OCI-LY7 (cell line): ENCODE data around the gene UCP1. TPM values are rescaled to one million over a fixed set of nuclear protein-coding genes. Genes with fewer than 3 reads are reported as not detected.
"Not testable (repeated sequence)": the region's sequence is repeated elsewhere in the genome, so short reads cannot be mapped to it uniquely, and the experiment has no call there.

Experiments used
- BruUV-seq: library from RNA; stranded (reverse); fragments of 400-500 nt; replicated peaks from 2 replicates; lab custom pipeline; 2021; lab: Mats Ljungman, UMichigan
- CTCF ChIA-PET: fragments of 300-600 bp; sonication (Branson Sonifier 250); formaldehyde crosslinking; loops from one replicate; lab custom pipeline; 2022; ENCODE audit warnings: antibody characterized with exemption; ENCODE audit not compliant: unreplicated experiment; lab: Charles Lee
- POLR2A ChIA-PET: fragments of 300-600 bp; sonication (Branson Sonifier 250); formaldehyde crosslinking; loops from one replicate; lab custom pipeline; 2022; ENCODE audit warnings: antibody characterized with exemption; lab: Charles Lee
- DNase-seq: peaks from one replicate; pipeline ENCODE4 v3.0.0-alpha.2; 2015; ENCODE audit warnings: low spot score
- H2AFZ ChIP-seq: fragments of 200-600 bp; sonication (generic), shearing (Covaris generic); 2 replicates; pipeline ENCODE4 v1.6.1; 2014; ENCODE audit warnings: mild to moderate bottlenecking, antibody characterized with exemption, low read length, moderate library complexity
- H3K27ac ChIP-seq: fragments of 200-600 bp; sonication (generic); 2 replicates; pipeline ENCODE4 v1.5.1; 2014; ENCODE audit warnings: mixed run types, low read depth, mild to moderate bottlenecking, moderate library complexity, low read length, inconsistent platforms; ENCODE audit not compliant: poor library complexity, severe bottlenecking
- H3K36me3 ChIP-seq: fragments of 200-600 bp; sonication (generic); 2 replicates; pipeline ENCODE4 v1.6.1; 2014; ENCODE audit warnings: mild to moderate bottlenecking, antibody characterized with exemption, low read length, moderate library complexity, mixed read lengths; ENCODE audit not compliant: insufficient read depth
- H3K4me1 ChIP-seq: fragments of 200-600 bp; sonication (generic); 2 replicates; pipeline ENCODE4 v1.5.1; 2014; ENCODE audit warnings: mild to moderate bottlenecking, low read length; ENCODE audit not compliant: insufficient read depth, poor library complexity, severe bottlenecking
- H3K4me2 ChIP-seq: fragments of 200-600 bp; sonication (generic); 2 replicates; pipeline ENCODE4 v1.6.1; 2014; ENCODE audit warnings: mild to moderate bottlenecking, low read length
- H3K4me3 ChIP-seq: fragments of 200-600 bp; sonication (generic); 2 replicates; pipeline ENCODE4 v1.5.1; 2014; ENCODE audit warnings: mild to moderate bottlenecking, low read depth, low read length; ENCODE audit not compliant: poor library complexity, severe bottlenecking
- H3K79me2 ChIP-seq: fragments of 200-600 bp; sonication (generic); 2 replicates; pipeline ENCODE4 v1.6.1; 2016; ENCODE audit warnings: low read depth, mild to moderate bottlenecking, low read length, moderate library complexity, mixed read lengths; ENCODE audit not compliant: insufficient read depth
- H3K9me2 ChIP-seq: fragments of 200-600 bp; sonication (generic); 2 replicates; pipeline ENCODE4 v1.6.1; 2016; ENCODE audit warnings: mild to moderate bottlenecking, low read length, mixed read lengths; ENCODE audit not compliant: insufficient read depth
- H3K9me3 ChIP-seq: fragments of 200-600 bp; sonication (generic); 2 replicates; pipeline ENCODE4 v1.6.1; 2014; ENCODE audit warnings: mild to moderate bottlenecking, mixed run types, low read length, mixed read lengths
- H4K20me1 ChIP-seq: fragments of 200-600 bp; sonication (generic); 2 replicates; pipeline ENCODE4 v1.6.1; 2014; ENCODE audit warnings: mild to moderate bottlenecking, antibody characterized with exemption, low read length, moderate library complexity, mixed read lengths; ENCODE audit not compliant: insufficient read depth
- EZH2phosphoT487 ChIP-seq: fragments of 200-600 bp; sonication (generic); IDR thresholded peaks from 2 replicates; pipeline ENCODE4 v1.6.1; 2018; ENCODE audit warnings: low read depth, borderline replicate concordance, mild to moderate bottlenecking, mixed run types, antibody characterized with exemption, low read length, moderate library complexity, mixed read lengths
- intact Hi-C: fragments of 100-400 bp; cut with micrococcal nuclease; formaldehyde crosslinking; loops from one replicate; pipeline ENCODE4 v1.10.0; 2022; ENCODE audit not compliant: unreplicated experiment
- small RNA-seq: library from RNA; depleted of rRNA; stranded (forward); fragments of <200 nt; gene quantifications from one replicate; pipeline ENCODE3, GENCODE V24; 2014
- total RNA-seq, 2 experiments: library from RNA; depleted of rRNA in 1 of 2; stranded (reverse); fragments of >200 nt in 1 of 2; shearing (Covaris generic) in 1 of 2; gene quantifications; 2 replicates each; pipeline ENCODE4 v1.2.3, GENCODE V29; 2014 to 2022
- TF ChIP-seq, protein P1 (sequence below): fragments of 200-600 bp; sonication (generic); conservative IDR thresholded peaks from 2 replicates; pipeline ENCODE4 v1.5.1; 2014; ENCODE audit warnings: mild to moderate bottlenecking, antibody characterized with exemption, low read length, moderate library complexity, mixed read lengths

Gene UCP1
- total RNA-seq, 2 experiments from 2014 or later = not detected

DNA sequence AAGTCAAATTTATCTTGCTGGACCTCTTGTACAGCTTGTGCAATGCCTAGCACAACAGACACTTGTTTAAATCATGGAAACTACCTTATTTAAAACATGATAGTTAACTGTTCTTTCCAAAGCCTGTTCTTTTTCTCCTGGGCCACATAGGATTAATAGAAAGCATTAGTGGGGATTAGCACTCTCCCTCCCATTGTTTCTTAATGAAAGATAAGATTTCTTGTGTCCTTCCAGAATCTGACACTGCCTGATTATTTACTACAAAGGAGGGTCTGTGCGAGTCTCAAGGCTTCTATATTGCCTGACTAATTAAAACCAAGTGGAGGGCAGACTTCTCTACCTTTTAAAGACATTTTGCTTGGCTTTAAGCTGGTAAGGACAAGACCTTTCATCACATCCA lies 53.3 kb downstream of the UCP1 start:
- H3K79me2 ChIP-seq = no peaks in the 10 kb centered on the region
- H3K4me1 ChIP-seq = no peaks in the 10 kb centered on the region
- H2AFZ ChIP-seq = no peak overlapping the region
- TF ChIP-seq, protein P1, sequence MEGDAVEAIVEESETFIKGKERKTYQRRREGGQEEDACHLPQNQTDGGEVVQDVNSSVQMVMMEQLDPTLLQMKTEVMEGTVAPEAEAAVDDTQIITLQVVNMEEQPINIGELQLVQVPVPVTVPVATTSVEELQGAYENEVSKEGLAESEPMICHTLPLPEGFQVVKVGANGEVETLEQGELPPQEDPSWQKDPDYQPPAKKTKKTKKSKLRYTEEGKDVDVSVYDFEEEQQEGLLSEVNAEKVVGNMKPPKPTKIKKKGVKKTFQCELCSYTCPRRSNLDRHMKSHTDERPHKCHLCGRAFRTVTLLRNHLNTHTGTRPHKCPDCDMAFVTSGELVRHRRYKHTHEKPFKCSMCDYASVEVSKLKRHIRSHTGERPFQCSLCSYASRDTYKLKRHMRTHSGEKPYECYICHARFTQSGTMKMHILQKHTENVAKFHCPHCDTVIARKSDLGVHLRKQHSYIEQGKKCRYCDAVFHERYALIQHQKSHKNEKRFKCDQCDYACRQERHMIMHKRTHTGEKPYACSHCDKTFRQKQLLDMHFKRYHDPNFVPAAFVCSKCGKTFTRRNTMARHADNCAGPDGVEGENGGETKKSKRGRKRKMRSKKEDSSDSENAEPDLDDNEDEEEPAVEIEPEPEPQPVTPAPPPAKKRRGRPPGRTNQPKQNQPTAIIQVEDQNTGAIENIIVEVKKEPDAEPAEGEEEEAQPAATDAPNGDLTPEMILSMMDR = no peak
- TF ChIP-seq EZH2phosphoT487 = no peak
- CTCF ChIA-PET = no interaction called here
- BruUV-seq = no TSS peak
- H3K27ac ChIP-seq = no peak overlapping the region
- DNase-seq = no peak
- no peaks in the 10 kb centered on the region for H3K9me2 ChIP-seq
- no peak overlapping the region for H3K4me2 ChIP-seq
- H3K9me3 ChIP-seq = no peaks in the 10 kb centered on the region
- POLR2A ChIA-PET = no interaction called here
- no peaks in the 10 kb centered on the region for H4K20me1 ChIP-seq
- intact Hi-C loops = no loop called here
- H3K36me3 ChIP-seq = no peaks in the 10 kb centered on the region
- no peak overlapping the region for H3K4me3 ChIP-seq

DNA sequence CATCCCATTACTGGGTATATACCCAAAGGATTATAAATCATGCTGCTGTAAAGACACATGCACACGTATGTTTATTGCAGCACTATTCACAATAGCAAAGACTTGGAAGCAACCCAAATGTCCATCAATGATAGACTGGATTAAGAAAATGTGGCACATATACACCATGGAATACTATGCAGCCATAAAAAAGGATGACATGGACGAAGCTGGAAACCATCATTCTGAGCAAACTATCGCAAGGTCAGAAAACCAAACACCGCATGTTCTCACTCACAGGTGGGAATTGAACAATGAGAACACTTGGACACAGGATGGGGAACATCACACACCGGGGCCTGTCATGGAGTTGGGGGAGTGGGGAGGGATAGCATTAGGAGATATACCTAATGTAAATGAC lies 55.0 kb downstream of the UCP1 start:
- intact Hi-C loops, H2AFZ ChIP-seq, H3K4me1 ChIP-seq, BruUV-seq, H3K9me2 ChIP-seq, POLR2A ChIA-PET, H3K79me2 ChIP-seq, H4K20me1 ChIP-seq, H3K36me3 ChIP-seq, CTCF ChIA-PET, H3K4me3 ChIP-seq, DNase-seq, H3K4me2 ChIP-seq, H3K9me3 ChIP-seq, H3K27ac ChIP-seq: not testable (repeated sequence)

Small RNA genes within 50 kb of the gene (small RNA-seq; reads per million reads assigned to genes)
- not detected for gene AC108019.1
- gene RN7SL152P = not detected

Other genes starting within 250 kb of the UCP1 start
- 4.9 and 8.0 TPM in 2 replicates for gene SCOC, start 195.3 kb downstream of the UCP1 start, total RNA-seq (2014; rRNA removed; shearing (Covaris generic))
- gene SCOC, start 195.3 kb downstream of the UCP1 start, total RNA-seq (2022) = 16.2 and 18.3 TPM in 2 replicates
- gene CLGN, start 141.3 kb downstream of the UCP1 start, total RNA-seq (2014; rRNA removed; shearing (Covaris generic)) = 1.1 and 1.3 TPM in 2 replicates
- 2.5 and 4.2 TPM in 2 replicates for gene CLGN, start 141.3 kb downstream of the UCP1 start, total RNA-seq (2022)
- gene MGAT4D, start 70.7 kb downstream of the UCP1 start, total RNA-seq (2014; rRNA removed; shearing (Covaris generic)) = not detected in 2 replicates
- not detected in 2 replicates for gene MGAT4D, start 70.7 kb downstream of the UCP1 start, total RNA-seq (2022)
- gene ELMOD2, start 44.8 kb downstream of the UCP1 start, total RNA-seq (2014; rRNA removed; shearing (Covaris generic)) = 16.2 and 20.0 TPM in 2 replicates
- 28.7 and 28.9 TPM in 2 replicates for gene ELMOD2, start 44.8 kb downstream of the UCP1 start, total RNA-seq (2022)
- gene TBC1D9, start 187.4 kb upstream of the UCP1 start, total RNA-seq (2014; rRNA removed; shearing (Covaris generic)) = 1.0 and 1.6 TPM in 2 replicates
- 10.4 and 13.0 TPM in 2 replicates for gene TBC1D9, start 187.4 kb upstream of the UCP1 start, total RNA-seq (2022)